Left kidney (tissue), 2 donors: ENCODE data around the gene TMEM126A. TPM values are rescaled to one million over a fixed set of nuclear protein-coding genes. Genes with fewer than 3 reads are reported as not detected.
"Not testable (repeated sequence)": the region's sequence is repeated elsewhere in the genome, so short reads cannot be mapped to it uniquely, and the experiment has no call there.

Experiments used
- DNase-seq: peaks from one replicate; pipeline ENCODE4 v3.0.0-alpha.2; 2013
- polyA plus RNA-seq: library from polyadenylated mRNA; unstranded; fragments of 120-200 nt; gene quantifications from one replicate; pipeline ENCODE4 v1.2.1, GENCODE V29; 2013; ENCODE audit not compliant: insufficient read length

Gene TMEM126A
- polyA plus RNA-seq, 1 donor, result 33.7 TPM

GRCh38 chr11:85654343-85654742 is 6.6 kb downstream of the TMEM126A start:
- DNase-seq, result not testable (repeated sequence)

- DNase-seq, result no peak
These were observed 9.0 kb downstream of the TMEM126A start for GRCh38 chr11:85656777-85657176.

GRCh38 chr11:85658180-85658579 is 10.4 kb downstream of the TMEM126A start:
- DNase-seq, result no peak

- DNase-seq, result no peak
These were observed 14.4 kb downstream of the TMEM126A start for GRCh38 chr11:85661972-85662664.

GRCh38 chr11:85663080-85663752 is 15.4 kb downstream of the TMEM126A start:
- peak; percentile 12 for DNase-seq

GRCh38 chr11:85663753-85664614 is 16.2 kb downstream of the TMEM126A start:
- DNase-seq, result peak; percentile 78

- DNase-seq, result peak; percentile 96
These were observed 17.1 kb downstream of the TMEM126A start, which contains the start of gene CREBZF for GRCh38 chr11:85664615-85665481. Gene CREBZF, minus strand, starts transcription at chr11:85665129. Its CDS starts 254 bp downstream, at chr11:85664875.

GRCh38 chr11:85665733-85666132 is 18.0 kb downstream of the TMEM126A start:
- no peak for DNase-seq

- DNase-seq, result no peak
These were observed 18.9 kb downstream of the TMEM126A start for GRCh38 chr11:85666687-85667086.

GRCh38 chr11:85668157-85668556 is 20.4 kb downstream of the TMEM126A start:
- DNase-seq, result no peak

GRCh38 chr11:85670949-85671663 is 23.3 kb downstream of the TMEM126A start:
- DNase-seq, result not testable (repeated sequence)

- DNase-seq, result no peak
These were observed 24.5 kb downstream of the TMEM126A start for GRCh38 chr11:85672105-85672902.

- DNase-seq, result no peak
These were observed 25.6 kb downstream of the TMEM126A start for GRCh38 chr11:85673393-85673792.

- DNase-seq, result no peak
These were observed 31.8 kb downstream of the TMEM126A start for GRCh38 chr11:85679576-85679975.

- no peak for DNase-seq
These were observed 33.1 kb downstream of the TMEM126A start for GRCh38 chr11:85680897-85681296.

GRCh38 chr11:85682330-85683305 is 34.9 kb downstream of the TMEM126A start:
- peak; percentile 76 for DNase-seq

GRCh38 chr11:85685125-85685819 is 37.5 kb downstream of the TMEM126A start:
- peak; percentile 69 for DNase-seq

GRCh38 chr11:85685820-85686459 is 38.2 kb downstream of the TMEM126A start, which contains the start of gene CCDC89:
Gene CCDC89, minus strand, starts transcription at chr11:85686195. Its CDS starts 65 bp downstream, at chr11:85686130.
- peak; percentile 91 for DNase-seq
